Stimulated activated CD4-positive, alpha-beta T cell treated with anti-CD3 and anti-CD28 coated beads, Interleukin-2, amount 100 ng/mL, for 24 hours (primary cell): ENCODE results near the gene BACE1-AS.

Source experiments
- DNase-seq, 2 donors: peaks; one replicate each; pipeline ENCODE4 v3.0.0-alpha.2; 2020

BACE1-AS gene

GRCh38 chr11:117327567-117328374 lies 36.6 kb downstream of the BACE1-AS start, which contains the start of gene CEP164:
CEP164 (plus strand) TSS chr11:117327854; CDS start chr11:117338587, 10,733 bp downstream.
- DNase-seq, result peak; percentile 93 to 94

- peak in 1 of 2 donors; percentile 26 for DNase-seq
These were observed 37.3 kb downstream of the BACE1-AS start for GRCh38 chr11:117328375-117329010.

- no peak for DNase-seq
These were observed 41.7 kb downstream of the BACE1-AS start for GRCh38 chr11:117332843-117333242.

GRCh38 chr11:117333917-117334316 lies 42.8 kb downstream of the BACE1-AS start:
- no peak for DNase-seq

- DNase-seq, result no peak
These were observed 43.8 kb downstream of the BACE1-AS start for GRCh38 chr11:117334896-117335295.

GRCh38 chr11:117335399-117335798 lies 44.3 kb downstream of the BACE1-AS start:
- no peak for DNase-seq

- no peak for DNase-seq
These were observed 45.9 kb downstream of the BACE1-AS start for GRCh38 chr11:117337076-117337475.
